Nephron progenitor cell (in vitro differentiated cells): Measurements from ENCODE around the gene OR2A7.
"Not testable (repeated sequence)": the region's sequence is repeated elsewhere in the genome, so short reads cannot be mapped to it uniquely, and the experiment has no call there.

Source experiments
- DNase-seq: peaks from one replicate; pipeline ENCODE4 v3.0.0; 2021
- H3K27ac Mint-ChIP-seq: 2 replicates; pipeline ENCODE4 v1.8.0; 2021; ENCODE audit warnings: mild to moderate bottlenecking, moderate library complexity, mixed read lengths
- H3K27me3 Mint-ChIP-seq: 2 replicates; pipeline ENCODE4 v1.8.0; 2021; ENCODE audit warnings: mild to moderate bottlenecking, low read depth, mixed read lengths; ENCODE audit not compliant: poor library complexity
- H3K36me3 Mint-ChIP-seq: 2 replicates; pipeline ENCODE4 v1.8.0; 2021; ENCODE audit warnings: low read depth, mixed read lengths
- H3K4me1 Mint-ChIP-seq: 2 replicates; pipeline ENCODE4 v1.8.0; 2021; ENCODE audit warnings: mixed read lengths
- H3K4me3 Mint-ChIP-seq: 2 replicates; pipeline ENCODE4 v1.8.0; 2021; ENCODE audit warnings: mild to moderate bottlenecking, moderate library complexity, mixed read lengths
- H3K9me3 Mint-ChIP-seq: 2 replicates; pipeline ENCODE4 v1.8.0; 2021; ENCODE audit warnings: mild to moderate bottlenecking, moderate library complexity, mixed read lengths

The OR2A7 gene

GRCh38 chr7:144264692-144265091 is at the start of gene OR2A7:
Gene OR2A7, minus strand, starts transcription at chr7:144264792. Its CDS starts 5,164 bp downstream, at chr7:144259628.
- DNase-seq, H3K4me1 Mint-ChIP-seq: not testable (repeated sequence)

GRCh38 chr7:144311872-144312469 is 47.4 kb upstream of the OR2A7 start, which contains the start of gene OR2A1:
Gene OR2A1, plus strand, starts transcription at chr7:144312419. Its CDS starts 5,706 bp downstream, at chr7:144318125.
- H3K4me3 Mint-ChIP-seq, DNase-seq, H3K9me3 Mint-ChIP-seq, H3K4me1 Mint-ChIP-seq, H3K27ac Mint-ChIP-seq, H3K36me3 Mint-ChIP-seq, H3K27me3 Mint-ChIP-seq: not testable (repeated sequence)

More at GRCh38 chr7:144264692-144265091, at the start of gene OR2A7:
- not testable (repeated sequence) for H3K4me3 Mint-ChIP-seq, H3K36me3 Mint-ChIP-seq, H3K27me3 Mint-ChIP-seq, H3K9me3 Mint-ChIP-seq, H3K27ac Mint-ChIP-seq

- not testable (repeated sequence) for H3K9me3 Mint-ChIP-seq, H3K4me3 Mint-ChIP-seq, H3K36me3 Mint-ChIP-seq, H3K27ac Mint-ChIP-seq, H3K27me3 Mint-ChIP-seq, DNase-seq, H3K4me1 Mint-ChIP-seq
These were observed 46.6 kb upstream of the OR2A7 start for GRCh38 chr7:144311218-144311617.

- not testable (repeated sequence) for H3K4me3 Mint-ChIP-seq, H3K27ac Mint-ChIP-seq, H3K9me3 Mint-ChIP-seq, H3K27me3 Mint-ChIP-seq, H3K4me1 Mint-ChIP-seq, H3K36me3 Mint-ChIP-seq, DNase-seq
These were observed 45.1 kb upstream of the OR2A7 start for GRCh38 chr7:144309702-144310101.

- not testable (repeated sequence) for H3K27me3 Mint-ChIP-seq, H3K9me3 Mint-ChIP-seq, H3K36me3 Mint-ChIP-seq, H3K4me3 Mint-ChIP-seq, H3K27ac Mint-ChIP-seq, DNase-seq, H3K4me1 Mint-ChIP-seq
These were observed 40.6 kb upstream of the OR2A7 start for GRCh38 chr7:144305156-144305555.

- DNase-seq, H3K27ac Mint-ChIP-seq, H3K36me3 Mint-ChIP-seq, H3K27me3 Mint-ChIP-seq, H3K4me1 Mint-ChIP-seq, H3K9me3 Mint-ChIP-seq, H3K4me3 Mint-ChIP-seq: not testable (repeated sequence)
These were observed 39.0 kb upstream of the OR2A7 start for GRCh38 chr7:144303607-144304006.

GRCh38 chr7:144302578-144303303 is 38.1 kb upstream of the OR2A7 start:
- H3K9me3 Mint-ChIP-seq, H3K4me3 Mint-ChIP-seq, H3K4me1 Mint-ChIP-seq, H3K27me3 Mint-ChIP-seq, H3K36me3 Mint-ChIP-seq, DNase-seq, H3K27ac Mint-ChIP-seq: not testable (repeated sequence)

GRCh38 chr7:144293794-144294499 is 29.4 kb upstream of the OR2A7 start:
- not testable (repeated sequence) for H3K9me3 Mint-ChIP-seq, H3K27me3 Mint-ChIP-seq, H3K4me1 Mint-ChIP-seq, DNase-seq, H3K27ac Mint-ChIP-seq, H3K36me3 Mint-ChIP-seq, H3K4me3 Mint-ChIP-seq

- H3K27me3 Mint-ChIP-seq, H3K9me3 Mint-ChIP-seq, H3K4me1 Mint-ChIP-seq, DNase-seq, H3K4me3 Mint-ChIP-seq, H3K36me3 Mint-ChIP-seq, H3K27ac Mint-ChIP-seq: not testable (repeated sequence)
These were observed 28.0 kb upstream of the OR2A7 start for GRCh38 chr7:144292384-144293161.

- H3K4me1 Mint-ChIP-seq, H3K27ac Mint-ChIP-seq: not testable (repeated sequence)
These were observed 27.0 kb upstream of the OR2A7 start for GRCh38 chr7:144291607-144292006.

GRCh38 chr7:144287171-144287784 is 22.7 kb upstream of the OR2A7 start:
- not testable (repeated sequence) for H3K27ac Mint-ChIP-seq, H3K4me3 Mint-ChIP-seq, H3K4me1 Mint-ChIP-seq, H3K36me3 Mint-ChIP-seq, H3K27me3 Mint-ChIP-seq, DNase-seq, H3K9me3 Mint-ChIP-seq

More at GRCh38 chr7:144291607-144292006, 27.0 kb upstream of the OR2A7 start:
- not testable (repeated sequence) for H3K36me3 Mint-ChIP-seq, DNase-seq, H3K9me3 Mint-ChIP-seq, H3K4me3 Mint-ChIP-seq, H3K27me3 Mint-ChIP-seq

GRCh38 chr7:144283716-144284115 is 19.1 kb upstream of the OR2A7 start:
- not testable (repeated sequence) for H3K36me3 Mint-ChIP-seq, H3K4me3 Mint-ChIP-seq, H3K4me1 Mint-ChIP-seq, H3K27me3 Mint-ChIP-seq, H3K9me3 Mint-ChIP-seq, DNase-seq, H3K27ac Mint-ChIP-seq

- H3K27ac Mint-ChIP-seq, H3K4me3 Mint-ChIP-seq, H3K4me1 Mint-ChIP-seq, DNase-seq, H3K36me3 Mint-ChIP-seq, H3K27me3 Mint-ChIP-seq, H3K9me3 Mint-ChIP-seq: not testable (repeated sequence)
These were observed 17.9 kb upstream of the OR2A7 start for GRCh38 chr7:144282490-144282889.

GRCh38 chr7:144281981-144282380 is 17.4 kb upstream of the OR2A7 start:
- H3K4me1 Mint-ChIP-seq, H3K27me3 Mint-ChIP-seq, H3K4me3 Mint-ChIP-seq, DNase-seq, H3K27ac Mint-ChIP-seq, H3K9me3 Mint-ChIP-seq, H3K36me3 Mint-ChIP-seq: not testable (repeated sequence)
